ENCODE data around the gene WSCD2. TPM values are rescaled to one million over a fixed set of nuclear protein-coding genes. Genes with fewer than 3 reads are reported as not detected.

The WSCD2 gene
- total RNA-seq, 2 donors from 2014 or later = 0.26 to 1.3 TPM

- no peak for ATAC-seq
- WGBS, 2 donors = 57 to 66% methylated on average over 2 of the region's 2 CpGs
- no peaks in the 10 kb centered on the region for H3K9me3 ChIP-seq
- H3K36me3 ChIP-seq (replicated peaks in 1 of 2; ENCODE audit: insufficient read depth in 1 of 2, low read depth in 2 of 2) = no peaks in the 10 kb centered on the region
- intact Hi-C loops (cut with DNase I) = no loop called here
- TF ChIP-seq POLR2A (IDR thresholded peaks at IDR 0.05) (no peak), CTCF (IDR thresholded peaks at IDR 0.05) (no peak)
- no peak overlapping the region for H3K4me3 ChIP-seq
- no peaks in the 10 kb centered on the region for H3K4me1 ChIP-seq
- H3K27me3 ChIP-seq = no peaks in the 10 kb centered on the region
- no peak for DNase-seq
- H3K27ac ChIP-seq = no peak overlapping the region
Observed at GRCh38 chr12:108247130-108247529, 118.0 kb downstream of the WSCD2 start.

GRCh38 chr12:108248011-108248410 lies 118.9 kb downstream of the WSCD2 start:
- DNase-seq = no peak
- Histone ChIP-seq H3K4me3 (no peak overlapping the region), H3K27me3 (no peaks in the 10 kb centered on the region), H3K27ac (no peak overlapping the region), H3K9me3 (no peaks in the 10 kb centered on the region), H3K36me3 (replicated peaks in 1 of 2; ENCODE audit: insufficient read depth in 1 of 2, low read depth in 2 of 2) (no peaks in the 10 kb centered on the region), H3K4me1 (no peaks in the 10 kb centered on the region)
- no peak for ATAC-seq
- TF ChIP-seq CTCF (IDR thresholded peaks at IDR 0.05) (no peak), POLR2A (IDR thresholded peaks at IDR 0.05) (no peak)
- intact Hi-C loops (cut with DNase I) = no loop called here
- WGBS, 2 donors = 76 to 82% methylated on average over 10 to 12 of the region's 13 CpGs

DNA sequence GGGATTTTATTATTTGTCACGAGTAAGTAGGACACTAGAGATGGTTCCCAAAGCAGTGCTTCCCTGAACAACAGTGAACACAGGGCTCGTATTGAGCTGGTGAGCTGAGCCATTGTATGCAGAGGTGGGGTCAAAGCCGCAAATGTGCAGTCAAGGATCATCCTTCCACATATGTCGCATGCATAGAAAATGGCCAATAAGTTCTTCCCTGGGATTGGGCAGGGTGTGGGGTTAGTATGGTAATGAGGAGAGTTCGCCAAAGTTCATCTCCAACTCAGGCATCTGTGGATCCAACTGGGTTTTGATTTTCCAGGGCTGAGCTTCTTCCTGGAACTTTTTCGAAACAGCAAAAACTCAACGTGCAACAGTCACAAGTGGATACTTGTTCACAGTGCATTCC lies 123.4 kb downstream of the WSCD2 start:
- intact Hi-C loops (cut with DNase I) = no loop called here
- H3K36me3 ChIP-seq (replicated peaks in 1 of 2; ENCODE audit: insufficient read depth in 1 of 2, low read depth in 2 of 2) = no peaks in the 10 kb centered on the region
- TF ChIP-seq CTCF (IDR thresholded peaks at IDR 0.05) (no peak), POLR2A (IDR thresholded peaks at IDR 0.05) (no peak)

DNA sequence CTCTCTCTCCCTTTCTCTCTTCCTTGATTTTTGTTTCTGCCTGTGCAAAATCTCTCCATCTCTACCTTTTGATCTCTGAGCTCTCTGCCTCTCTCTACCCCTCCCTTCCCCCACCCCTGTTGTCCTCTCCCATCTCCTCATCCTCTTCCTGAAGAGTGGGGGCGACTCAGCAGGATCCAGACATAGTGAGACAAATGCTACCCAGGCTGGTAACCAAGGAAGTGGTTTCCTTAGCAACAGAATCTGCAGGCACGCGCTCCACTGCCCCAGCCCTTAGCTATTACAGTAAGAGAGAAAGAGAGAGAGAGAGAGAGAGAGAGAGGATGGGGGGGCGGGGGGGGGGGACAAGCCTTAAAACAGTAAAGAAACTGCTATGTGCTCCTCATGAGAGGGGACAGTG lies 124.5 kb downstream of the WSCD2 start:
- intact Hi-C loops (cut with DNase I) = no loop called here
- Histone ChIP-seq H3K36me3 (replicated peaks in 1 of 2; ENCODE audit: insufficient read depth in 1 of 2, low read depth in 2 of 2) (no peaks in the 10 kb centered on the region), H3K27me3 (no peaks in the 10 kb centered on the region), H3K9me3 (no peaks in the 10 kb centered on the region), H3K4me3 (no peak overlapping the region), H3K27ac (no peak overlapping the region), H3K4me1 (no peaks in the 10 kb centered on the region)
- no peak for ATAC-seq
- 3 to 8% methylated on average over 4 of the region's 4 CpGs for WGBS, 2 donors
- TF ChIP-seq CTCF (IDR thresholded peaks at IDR 0.05) (no peak), POLR2A (IDR thresholded peaks at IDR 0.05) (no peak)
- DNase-seq = no peak

More for the DNA sequence above, 123.4 kb downstream of the WSCD2 start:
- Histone ChIP-seq H3K4me1 (no peaks in the 10 kb centered on the region), H3K27ac (no peak overlapping the region), H3K9me3 (no peaks in the 10 kb centered on the region), H3K27me3 (no peaks in the 10 kb centered on the region), H3K4me3 (no peak overlapping the region)
- no peak for ATAC-seq
- 68 to 72% methylated on average over 7 of the region's 7 CpGs for WGBS, 2 donors
- DNase-seq = no peak

GRCh38 chr12:108254030-108254429 lies 124.9 kb downstream of the WSCD2 start:
- DNase-seq (no peak), ATAC-seq (no peak)
- Histone ChIP-seq H3K4me1 (no peaks in the 10 kb centered on the region), H3K36me3 (replicated peaks in 1 of 2; ENCODE audit: insufficient read depth in 1 of 2, low read depth in 2 of 2) (no peaks in the 10 kb centered on the region), H3K9me3 (no peaks in the 10 kb centered on the region), H3K27me3 (no peaks in the 10 kb centered on the region), H3K27ac (no peak overlapping the region), H3K4me3 (no peak overlapping the region)
- intact Hi-C loops (cut with DNase I) = no loop called here
- WGBS, 2 donors = 32 to 38% methylated on average over 5 of the region's 5 CpGs
- no peak for TF ChIP-seq CTCF (IDR thresholded peaks at IDR 0.05)
- TF ChIP-seq POLR2A (IDR thresholded peaks at IDR 0.05) = no peak

Measured in body of pancreas (tissue), 4 donors.